Karpas-422 (cell line): ENCODE results near the gene NRXN3. TPM values are rescaled to one million over a fixed set of nuclear protein-coding genes. Genes with fewer than 3 reads are reported as not detected.

Experiments
- DNase-seq: peaks from one replicate; pipeline ENCODE4 v3.0.0-alpha.2; 2015
- H2AFZ ChIP-seq: fragments of 200-600 bp; sonication (generic); 2 replicates; pipeline ENCODE4 v1.6.1; 2014; ENCODE audit warnings: antibody characterized with exemption, low read length, mixed read lengths
- H3K27ac ChIP-seq: fragments of 200-600 bp; sonication (generic); 2 replicates; pipeline ENCODE4 v1.5.1; 2014; ENCODE audit warnings: mild to moderate bottlenecking, low read length, moderate library complexity
- H3K27me3 ChIP-seq: fragments of 200-600 bp; sonication (generic); 2 replicates; pipeline ENCODE4 v1.6.1; 2014; ENCODE audit warnings: low read length, mixed read lengths
- H3K36me3 ChIP-seq: fragments of 200-600 bp; sonication (generic); 2 replicates; pipeline ENCODE4 v1.6.1; 2014; ENCODE audit warnings: low read length, mixed read lengths; ENCODE audit not compliant: insufficient read depth
- H3K4me1 ChIP-seq: fragments of 200-600 bp; sonication (generic); 2 replicates; pipeline ENCODE4 v1.6.1; 2014; ENCODE audit warnings: mild to moderate bottlenecking, low read length, mixed read lengths
- H3K4me2 ChIP-seq: fragments of 200-600 bp; sonication (generic); 2 replicates; pipeline ENCODE4 v1.6.1; 2014; ENCODE audit warnings: low read length, low read depth, mild to moderate bottlenecking; ENCODE audit not compliant: poor library complexity, severe bottlenecking
- H3K4me3 ChIP-seq: fragments of 200-600 bp; sonication (generic); 2 replicates; pipeline ENCODE4 v1.5.1; 2014; ENCODE audit warnings: mild to moderate bottlenecking, antibody characterized with exemption, low read length, mixed read lengths
- H3K79me2 ChIP-seq: fragments of 200-600 bp; sonication (generic); 2 replicates; pipeline ENCODE4 v1.6.1; 2014; ENCODE audit warnings: mild to moderate bottlenecking, low read length, mixed read lengths
- H3K9ac ChIP-seq: fragments of 200-600 bp; sonication (generic); 2 replicates; pipeline ENCODE4 v1.6.0; 2014; ENCODE audit warnings: low read length
- H3K9me2 ChIP-seq: fragments of 200-600 bp; sonication (generic), shearing (Covaris generic); replicated peaks from 2 replicates; pipeline ENCODE4 v1.6.0; 2014; ENCODE audit warnings: mild to moderate bottlenecking, low read length, moderate library complexity; ENCODE audit not compliant: insufficient read depth
- H3K9me3 ChIP-seq: fragments of 300-700, 200-600 bp; sonication (generic); 2 replicates; pipeline ENCODE4 v1.6.1; 2014; ENCODE audit warnings: low read length, mixed read lengths
- H4K20me1 ChIP-seq: fragments of 200-600 bp; sonication (generic); 2 replicates; pipeline ENCODE4 v1.6.1; 2014; ENCODE audit warnings: mild to moderate bottlenecking, antibody characterized with exemption, low read length, low read depth; ENCODE audit not compliant: insufficient read depth
- total RNA-seq: library from RNA; depleted of rRNA; stranded (reverse); fragments of >200 nt; shearing (Covaris generic); gene quantifications from 2 replicates; pipeline ENCODE4 v1.2.3, GENCODE V29; 2014; ENCODE audit warnings: low replicate concordance

The NRXN3 gene
- total RNA-seq, 1 experiment from 2014 or later: not detected

- no peaks in the 10 kb centered on the region for H3K9me2 ChIP-seq
- H4K20me1 ChIP-seq: no peaks in the 10 kb centered on the region
- H3K4me1 ChIP-seq: no peaks in the 10 kb centered on the region
- DNase-seq: no peak
- H3K79me2 ChIP-seq: no peaks in the 10 kb centered on the region
- H3K27me3 ChIP-seq: no peaks in the 10 kb centered on the region
- H3K4me3 ChIP-seq: no peak overlapping the region
- no peaks in the 10 kb centered on the region for H3K9me3 ChIP-seq
- H3K36me3 ChIP-seq: no peaks in the 10 kb centered on the region
- no peak overlapping the region for H3K9ac ChIP-seq
- H3K4me2 ChIP-seq: no peak overlapping the region
- H3K27ac ChIP-seq: no peak overlapping the region
- H2AFZ ChIP-seq: no peak overlapping the region
These were observed 68.0 kb downstream of the NRXN3 start for GRCh38 chr14:78238141-78238540.

DNA sequence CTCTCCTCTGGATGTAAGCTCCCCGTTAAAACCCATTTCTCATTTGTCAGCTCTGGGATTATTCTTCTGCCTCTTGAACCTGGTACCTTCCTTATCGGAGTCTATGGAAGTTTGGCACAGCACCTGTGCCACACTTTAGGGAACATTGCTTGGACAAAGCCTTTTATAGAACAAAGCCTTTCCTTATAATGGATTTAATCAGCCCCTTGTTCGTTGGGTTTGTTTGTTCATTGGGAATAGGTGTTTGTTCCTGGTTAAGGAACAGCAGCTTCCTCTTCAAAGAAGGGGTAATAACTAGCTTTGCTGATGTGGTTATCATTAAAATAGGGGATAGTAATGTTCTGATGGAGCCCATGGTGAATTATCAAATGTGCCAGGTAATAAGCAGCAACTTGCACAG, 70.4 kb downstream of the NRXN3 start:
- H3K9me2 ChIP-seq: no peaks in the 10 kb centered on the region
- H3K79me2 ChIP-seq: no peaks in the 10 kb centered on the region
- H3K36me3 ChIP-seq: no peaks in the 10 kb centered on the region
- no peak overlapping the region for H2AFZ ChIP-seq
- no peak overlapping the region for H3K4me3 ChIP-seq
- DNase-seq: no peak
- no peak overlapping the region for H3K27ac ChIP-seq
- H3K9ac ChIP-seq: no peak overlapping the region
- H3K9me3 ChIP-seq: no peaks in the 10 kb centered on the region
- no peaks in the 10 kb centered on the region for H3K4me1 ChIP-seq
- H3K27me3 ChIP-seq: no peaks in the 10 kb centered on the region
- H3K4me2 ChIP-seq: no peak overlapping the region
- no peaks in the 10 kb centered on the region for H4K20me1 ChIP-seq

GRCh38 chr14:78242086-78242485, 71.9 kb downstream of the NRXN3 start:
- no peak for DNase-seq

GRCh38 chr14:78243187-78243586, 73.0 kb downstream of the NRXN3 start:
- Histone ChIP-seq H3K4me3 (no peak overlapping the region), H3K27me3 (no peaks in the 10 kb centered on the region), H3K9me2 (no peaks in the 10 kb centered on the region), H3K4me2 (no peak overlapping the region), H2AFZ (no peak overlapping the region), H3K36me3 (no peaks in the 10 kb centered on the region), H3K79me2 (no peaks in the 10 kb centered on the region), H4K20me1 (no peaks in the 10 kb centered on the region), H3K9me3 (no peaks in the 10 kb centered on the region), H3K4me1 (no peaks in the 10 kb centered on the region), H3K27ac (no peak overlapping the region), H3K9ac (no peak overlapping the region)
- no peak for DNase-seq

More at GRCh38 chr14:78242086-78242485, 71.9 kb downstream of the NRXN3 start:
- Histone ChIP-seq H3K9me2 (no peaks in the 10 kb centered on the region), H3K27ac (no peak overlapping the region), H3K36me3 (no peaks in the 10 kb centered on the region), H3K4me2 (no peak overlapping the region), H3K4me1 (no peaks in the 10 kb centered on the region), H3K79me2 (no peaks in the 10 kb centered on the region), H3K27me3 (no peaks in the 10 kb centered on the region), H3K9me3 (no peaks in the 10 kb centered on the region), H4K20me1 (no peaks in the 10 kb centered on the region), H2AFZ (no peak overlapping the region), H3K4me3 (no peak overlapping the region), H3K9ac (no peak overlapping the region)

DNA sequence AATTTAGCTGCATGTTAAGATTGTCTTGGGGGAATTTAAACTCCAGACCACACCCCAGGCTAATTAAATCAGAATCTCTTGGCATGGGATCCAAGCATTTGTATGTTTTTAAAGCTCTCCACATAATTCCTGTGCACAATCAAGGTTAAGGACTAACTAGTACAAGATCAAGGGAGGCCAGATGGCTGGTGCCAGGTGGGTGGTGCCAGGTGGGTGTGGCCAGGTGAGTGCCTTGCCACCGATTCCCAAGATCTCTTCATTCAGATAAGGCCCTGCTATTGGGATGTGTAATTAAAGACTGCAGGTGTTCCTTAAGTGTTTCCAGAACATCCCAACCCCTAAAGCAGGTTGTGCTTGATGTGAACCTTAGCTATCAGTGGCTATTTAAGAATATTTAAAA, 75.1 kb downstream of the NRXN3 start:
- H3K9me2 ChIP-seq: no peaks in the 10 kb centered on the region
- H3K4me1 ChIP-seq: no peaks in the 10 kb centered on the region
- no peak overlapping the region for H3K27ac ChIP-seq
- no peaks in the 10 kb centered on the region for H3K27me3 ChIP-seq
- no peaks in the 10 kb centered on the region for H4K20me1 ChIP-seq
- H3K4me3 ChIP-seq: no peak overlapping the region
- H3K9me3 ChIP-seq: no peaks in the 10 kb centered on the region
- DNase-seq: no peak
- H3K9ac ChIP-seq: no peak overlapping the region
- no peaks in the 10 kb centered on the region for H3K36me3 ChIP-seq
- no peaks in the 10 kb centered on the region for H3K79me2 ChIP-seq
- H2AFZ ChIP-seq: no peak overlapping the region
- H3K4me2 ChIP-seq: no peak overlapping the region

- Histone ChIP-seq H3K4me2 (no peak overlapping the region), H3K27me3 (no peaks in the 10 kb centered on the region), H3K4me3 (no peak overlapping the region), H3K9me3 (no peaks in the 10 kb centered on the region), H3K79me2 (no peaks in the 10 kb centered on the region), H3K4me1 (no peaks in the 10 kb centered on the region), H3K36me3 (no peaks in the 10 kb centered on the region), H4K20me1 (no peaks in the 10 kb centered on the region), H3K9ac (no peak overlapping the region), H3K9me2 (no peaks in the 10 kb centered on the region), H3K27ac (no peak overlapping the region), H2AFZ (no peak overlapping the region)
- DNase-seq: no peak
These were observed 78.4 kb downstream of the NRXN3 start for GRCh38 chr14:78248501-78249090.

DNA sequence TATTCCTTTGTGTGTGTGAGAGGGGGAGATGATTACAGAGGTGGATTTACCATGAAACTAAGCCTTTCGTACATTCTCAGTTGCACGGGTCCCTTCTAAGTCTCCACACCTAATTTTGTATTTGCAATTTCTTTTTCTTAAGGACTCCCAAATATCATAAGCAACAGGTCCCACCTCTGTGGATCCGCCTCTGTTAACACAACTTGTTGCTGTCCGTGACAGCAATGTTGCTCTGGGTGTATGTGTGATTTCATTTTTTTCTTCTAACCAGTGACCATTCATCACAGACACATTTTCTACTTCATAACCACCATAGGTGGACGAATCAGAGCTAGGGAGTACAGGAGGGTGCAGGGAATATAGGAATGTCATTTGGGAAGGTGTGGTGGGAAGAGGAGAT, 81.1 kb downstream of the NRXN3 start:
- H3K9me3 ChIP-seq: no peaks in the 10 kb centered on the region
- no peaks in the 10 kb centered on the region for H4K20me1 ChIP-seq
- no peak overlapping the region for H3K4me3 ChIP-seq
- no peaks in the 10 kb centered on the region for H3K27me3 ChIP-seq
- H3K4me2 ChIP-seq: no peak overlapping the region
- no peaks in the 10 kb centered on the region for H3K4me1 ChIP-seq
- H3K79me2 ChIP-seq: no peaks in the 10 kb centered on the region
- H2AFZ ChIP-seq: no peak overlapping the region
- DNase-seq: no peak
- H3K9me2 ChIP-seq: no peaks in the 10 kb centered on the region
- H3K36me3 ChIP-seq: no peaks in the 10 kb centered on the region
- H3K9ac ChIP-seq: no peak overlapping the region
- no peak overlapping the region for H3K27ac ChIP-seq

- Histone ChIP-seq H4K20me1 (no peaks in the 10 kb centered on the region), H3K9ac (no peak overlapping the region), H3K36me3 (no peaks in the 10 kb centered on the region), H3K79me2 (no peaks in the 10 kb centered on the region), H3K4me2 (no peak overlapping the region), H3K9me3 (no peaks in the 10 kb centered on the region), H3K4me1 (no peaks in the 10 kb centered on the region), H2AFZ (no peak overlapping the region), H3K9me2 (no peaks in the 10 kb centered on the region), H3K27me3 (no peaks in the 10 kb centered on the region), H3K27ac (no peak overlapping the region), H3K4me3 (no peak overlapping the region)
- DNase-seq: no peak
These were observed 83.8 kb downstream of the NRXN3 start for GRCh38 chr14:78253986-78254385.
